IMR-90 (cell line): Measurements from ENCODE around the gene SIX5. TPM values are rescaled to one million over a fixed set of nuclear protein-coding genes. Genes with fewer than 3 reads are reported as not detected.

Source experiments
- ATAC-seq: fragments of 200-7000 bp; cut with Tn5 transposase; 2 replicates; pipeline ENCODE4 v1.9.1; 2020; ENCODE audit warnings: low read depth, mild to moderate bottlenecking, moderate library complexity
- BruUV-seq: library from RNA; stranded (reverse); fragments of 400-500 nt; replicated peaks from 2 replicates; lab custom pipeline; 2021; lab: Mats Ljungman, UMichigan
- CTCF ChIA-PET: fragments of 300-600 bp; formaldehyde crosslinking; extraction: SDS; loops from one replicate; lab custom pipeline; 2021; ENCODE audit warnings: antibody characterized with exemption; lab: Yijun Ruan, JAX
- POLR2A ChIA-PET: fragments of 300-600 bp; sonication (Branson Sonifier 250); formaldehyde crosslinking; loops from one replicate; lab custom pipeline; 2022; ENCODE audit warnings: antibody characterized with exemption; ENCODE audit not compliant: unreplicated experiment; lab: Charles Lee
- DNase-seq: peaks from one replicate; pipeline ENCODE4 v3.0.0; 2013
- H2AFZ ChIP-seq: replicated peaks from 2 replicates; pipeline ENCODE3; 2013; ENCODE audit warnings: low read length, mild to moderate bottlenecking; ENCODE audit not compliant: poor library complexity
- H2AK5ac ChIP-seq: 2 replicates; pipeline ENCODE4 v1.6.1; 2013; ENCODE audit warnings: low read depth, low read length, inconsistent platforms
- H2AK9ac ChIP-seq: replicated peaks from 2 replicates; pipeline ENCODE3; 2013; ENCODE audit warnings: mild to moderate bottlenecking, low read depth, low read length, moderate library complexity; ENCODE audit not compliant: poor library complexity
- H2BK120ac ChIP-seq: 2 replicates; pipeline ENCODE4 v1.6.1; 2013; ENCODE audit warnings: low read depth, low read length, inconsistent platforms
- H2BK15ac ChIP-seq: 3 replicates; pipeline ENCODE4 v1.6.1; 2013; ENCODE audit warnings: low read depth, low read length, inconsistent platforms
- H2BK20ac ChIP-seq: 2 replicates; pipeline ENCODE4 v1.6.1; 2013; ENCODE audit warnings: low read depth, mild to moderate bottlenecking, inconsistent platforms, low read length, moderate library complexity
- H2BK5ac ChIP-seq: 2 replicates; pipeline ENCODE4 v1.6.1; 2013; ENCODE audit warnings: mild to moderate bottlenecking, low read depth, low read length, inconsistent platforms; ENCODE audit not compliant: poor library complexity, severe bottlenecking
- H3K14ac ChIP-seq: replicated peaks from 2 replicates; pipeline ENCODE4 v1.6.1; 2013; ENCODE audit warnings: low read depth, low read length, inconsistent platforms
- H3K18ac ChIP-seq: 2 replicates; pipeline ENCODE4 v1.6.1; 2013; ENCODE audit warnings: low read depth, low read length, control low read depth
- H3K23ac ChIP-seq: 2 replicates; pipeline ENCODE4 v1.6.1; 2013; ENCODE audit warnings: low read depth, low read length, inconsistent platforms
- H3K27ac ChIP-seq: 2 replicates; pipeline ENCODE4 v1.5.1; 2013; ENCODE audit warnings: mild to moderate bottlenecking, control low read depth, low read length; ENCODE audit not compliant: insufficient read depth
- H3K27me3 ChIP-seq: 2 replicates; pipeline ENCODE4 v1.6.1; 2013; ENCODE audit warnings: low read length; ENCODE audit not compliant: control insufficient read depth, insufficient read depth
- H3K36me3 ChIP-seq: 2 replicates; pipeline ENCODE4 v1.6.1; 2013; ENCODE audit warnings: low read length, mixed read lengths; ENCODE audit not compliant: control insufficient read depth, insufficient read depth
- H3K4ac ChIP-seq: 2 replicates; pipeline ENCODE4 v1.6.1; 2013; ENCODE audit warnings: low read depth, low read length, inconsistent platforms
- H3K4me1 ChIP-seq: 2 replicates; pipeline ENCODE4 v1.6.1; 2013; ENCODE audit warnings: low read length, mixed read lengths; ENCODE audit not compliant: control insufficient read depth, insufficient read depth
- H3K4me2 ChIP-seq: 2 replicates; pipeline ENCODE4 v1.6.1; 2013; ENCODE audit warnings: low read depth, mild to moderate bottlenecking, control low read depth, low read length, moderate library complexity
- H3K4me3 ChIP-seq: 2 replicates; pipeline ENCODE4 v1.5.1; 2013; ENCODE audit warnings: low read depth, mild to moderate bottlenecking, control low read depth, low read length, moderate library complexity; ENCODE audit not compliant: insufficient read depth
- H3K56ac ChIP-seq: 2 replicates; pipeline ENCODE4 v1.6.1; 2013; ENCODE audit warnings: low read length, inconsistent platforms; ENCODE audit not compliant: insufficient read depth; ENCODE audit errors: extremely low read depth
- H3K79me1 ChIP-seq, 2 experiments: 2 replicates each; pipeline ENCODE4 v1.6.1; 2013; ENCODE audit warnings: low read length in 2 of 2, inconsistent platforms in 1 of 2, low read depth in 1 of 2
- H3K9ac ChIP-seq: 2 replicates; pipeline ENCODE4 v1.6.1; 2013; ENCODE audit warnings: low read depth, low read length, control low read depth
- H3K9me1 ChIP-seq: 2 replicates; pipeline ENCODE4 v1.6.1; 2013; ENCODE audit warnings: low read length, inconsistent platforms; ENCODE audit not compliant: insufficient read depth
- H3K9me3 ChIP-seq: 2 replicates; pipeline ENCODE4 v1.6.1; 2013; ENCODE audit warnings: low read length; ENCODE audit not compliant: control insufficient read depth, insufficient read depth
- H4K20me1 ChIP-seq: 2 replicates; pipeline ENCODE4 v1.6.1; 2013; ENCODE audit warnings: low read length, inconsistent platforms; ENCODE audit not compliant: insufficient read depth
- H4K5ac ChIP-seq: 2 replicates; pipeline ENCODE4 v1.6.1; 2013; ENCODE audit warnings: mild to moderate bottlenecking, low read depth, low read length, control low read depth
- H4K8ac ChIP-seq, 2 experiments: 2 replicates each; pipeline ENCODE4 v1.6.1; 2013; ENCODE audit warnings: low read depth in 2 of 2, low read length in 2 of 2, control low read depth in 1 of 2, inconsistent platforms in 1 of 2
- H4K91ac ChIP-seq: 2 replicates; pipeline ENCODE4 v1.6.1; 2013; ENCODE audit warnings: low read depth, low read length, inconsistent platforms; ENCODE audit not compliant: insufficient read depth
- CEBPB ChIP-seq: IDR thresholded peaks from 2 replicates; pipeline ENCODE4 v1.6.1; 2012; ENCODE audit warnings: low read depth, low read length, improper control_type of control experiment
- CTCF ChIP-seq: conservative IDR thresholded peaks from 2 replicates; pipeline ENCODE4 v1.5.1; 2012; ENCODE audit warnings: mild to moderate bottlenecking, low read depth, low read length, improper control_type of control experiment
- ELK1 ChIP-seq: fragments of 150-350 bp; IDR thresholded peaks from 2 replicates; pipeline ENCODE4 v1.6.1; 2016; ENCODE audit warnings: low read depth, mild to moderate bottlenecking, low read length, moderate library complexity, borderline replicate concordance
- MXI1 ChIP-seq: IDR thresholded peaks from 2 replicates; pipeline ENCODE4 v1.6.1; 2012; ENCODE audit warnings: low read depth, mild to moderate bottlenecking, low read length, moderate library complexity, borderline replicate concordance
- RAD21 ChIP-seq: IDR thresholded peaks from 2 replicates; pipeline ENCODE4 v1.6.1; 2012; ENCODE audit warnings: low read length, improper control_type of control experiment
- USF2 ChIP-seq: fragments of 150-350 bp; IDR thresholded peaks from 2 replicates; pipeline ENCODE4 v1.6.1; 2017; ENCODE audit warnings: mild to moderate bottlenecking, antibody characterized with exemption, low read length, low read depth
- WGBS, 2 experiments: methylation state at CpG; one replicate each; pipeline versions ENCODE4 v1.1.5 to v1.1.7; 2013; ENCODE audit warnings: missing lambda C conversion rate in 2 of 2; ENCODE audit not compliant: insufficient read length in 1 of 2; ENCODE audit errors: extremely low coverage in 2 of 2; 5-methylcytosine and 5-hydroxymethylcytosine counted together
- dilution Hi-C: fragments of 300-500 bp; cut with HindIII; formaldehyde crosslinking; loops from one replicate; pipeline ENCODE4 v1.14.3; 2018; ENCODE audit warnings: low sequenced_read_pairs; ENCODE audit not compliant: unreplicated experiment
- in situ Hi-C: fragments of 300-500 bp; cut with MboI; formaldehyde crosslinking; loops from 3 replicates; pipeline ENCODE4 v1.14.3; 2019; ENCODE audit warnings: low sequenced_read_pairs, inconsistent platforms, mixed read lengths
- intact Hi-C: fragments of 100-400 bp; cut with micrococcal nuclease; formaldehyde crosslinking; loops from 2 replicates; pipeline ENCODE4 v1.10.0; 2022
- polyA plus RNA-seq, 3 experiments: library from polyadenylated mRNA; depleted of rRNA; stranded (reverse); fragments of >200 nt; gene quantifications; 2 replicates each; pipeline ENCODE4 v1.2.3, GENCODE V29; 2012; ENCODE audit warnings: low replicate concordance in 1 of 3
- total RNA-seq: library from RNA; depleted of rRNA; stranded (reverse); fragments of >200 nt; gene quantifications from 2 replicates; pipeline ENCODE4 v1.2.3, GENCODE V29; 2012

The SIX5 gene
- total and polyA plus RNA-seq, 2 of the 4 experiments (the other 2 are of a cell fraction), result 0.90 to 15.5 TPM

GRCh38 chr19:45774765-45775164, 5.7 kb upstream of the SIX5 start:
- peaks cover 8 to 28% of the 10 kb centered on the region in 2 experiments; a peak in 3 of 4 replicates for H3K79me1 ChIP-seq
- no peaks in the 10 kb centered on the region for H3K4me1 ChIP-seq
- POLR2A ChIA-PET, result no interaction called here
- no peaks in the 10 kb centered on the region for H3K27me3 ChIP-seq
- dilution Hi-C loops, result no loop called here
- H2BK20ac ChIP-seq, result no peak overlapping the region
- H3K27ac ChIP-seq, result no peak overlapping the region
- H3K36me3 ChIP-seq, result peaks cover 41% of the 10 kb centered on the region
- no peak overlapping the region for H3K14ac ChIP-seq
- H4K8ac ChIP-seq, result no peak overlapping the region
- BruUV-seq, result no TSS peak
- no peak overlapping the region for H2BK120ac ChIP-seq
- H3K56ac ChIP-seq, result no peak overlapping the region
- 94% methylated on average over 7 of the region's 9 CpGs; no CpG with 5 or more reads in 1 of the 2 experiments for whole genome bisulfite sequencing, 2 experiments
- no peaks in the 10 kb centered on the region; the same call in none of the 2 replicates for H3K9me1 ChIP-seq
- intact Hi-C loops, result no loop called here
- no peak for ATAC-seq
- H2AK9ac ChIP-seq, result no peak overlapping the region
- H3K9ac ChIP-seq, result no peak overlapping the region
- DNase-seq, result no peak
- H4K5ac ChIP-seq, result no peak overlapping the region
- no peak overlapping the region for H2AK5ac ChIP-seq
- in situ Hi-C loops, result no loop called here
- H3K9me3 ChIP-seq, result no peaks in the 10 kb centered on the region
- H2AFZ ChIP-seq, result no peak overlapping the region
- H2BK5ac ChIP-seq, result no peak overlapping the region
- CTCF ChIA-PET, result interaction anchor here (0.8 kb wide), 1 partner anchor 24 kb away, joined by 5 read pairs; no protein-coding TSS in a partner anchor
- no peak overlapping the region for H3K4ac ChIP-seq
- no peak overlapping the region for H4K91ac ChIP-seq
- H2BK15ac ChIP-seq, result no peak overlapping the region
- no peak overlapping the region for H3K18ac ChIP-seq
- no peak overlapping the region for H3K4me2 ChIP-seq
- H3K4me3 ChIP-seq, result no peak overlapping the region
- H4K20me1 ChIP-seq, result peaks cover 20% of the 10 kb centered on the region
- TF ChIP-seq MXI1, result no peak
- no peak for TF ChIP-seq CTCF
- TF ChIP-seq RAD21, result no peak
- TF ChIP-seq CEBPB, result no peak
- TF ChIP-seq USF2, result no peak
- TF ChIP-seq ELK1, result no peak
- H3K23ac ChIP-seq, result no peak overlapping the region
